Stomach (tissue), 9 donors: ENCODE results near the gene SLC27A4. TPM values are rescaled to one million over a fixed set of nuclear protein-coding genes. Genes with fewer than 3 reads are reported as not detected.

Source experiments
- DNase-seq, 2 donors: peaks; one replicate each; pipeline versions ENCODE4 v3.0.0 to v3.0.0-alpha.2; 2013 to 2019
- H3K27ac ChIP-seq, 5 donors: fragments of 200-600 bp in 4 of 5; sonication (generic) in 4 of 5; one replicate each; pipeline ENCODE4 v1.5.1; 2013 to 2019; ENCODE audit warnings: mild to moderate bottlenecking in 1 of 5, moderate library complexity in 1 of 5
- H3K27me3 ChIP-seq, 3 donors: fragments of 200-600 bp; sonication (generic); one replicate each; pipeline ENCODE4 v1.5.1; 2017 to 2019; ENCODE audit warnings: mixed run types in 1 of 3
- H3K36me3 ChIP-seq, 4 donors: fragments of 200-600 bp; sonication (generic); 1 replicate in 3 of 4; 2 replicates in 1 of 4; pipeline ENCODE4 v1.5.1; 2016 to 2019
- H3K4me1 ChIP-seq, 4 donors: fragments of 200-600 bp; sonication (generic); one replicate each; pipeline ENCODE4 v1.5.1; 2016 to 2019
- H3K4me3 ChIP-seq, 4 donors: fragments of 200-600 bp; sonication (generic) in 3 of 4; one replicate each; pipeline ENCODE4 v1.5.1; 2016 to 2019; ENCODE audit warnings: mild to moderate bottlenecking in 1 of 4
- H3K9me3 ChIP-seq, 4 donors: fragments of 200-600 bp; sonication (generic); one replicate each; pipeline ENCODE4 v1.5.1; 2016 to 2019
- CTCF ChIP-seq, 7 experiments: fragments of 450-650 bp in 4 of 7; fragments of 200-600 bp in 3 of 7; sonication (generic) in 3 of 7; IDR thresholded peaks; one replicate each; pipeline ENCODE4 v1.5.1; 2016 to 2019; ENCODE audit warnings: antibody characterized with exemption in 7 of 7, control low read depth in 2 of 7, mild to moderate bottlenecking in 1 of 7
- EP300 ChIP-seq: sonication (generic); formaldehyde crosslinking; IDR thresholded peaks from one replicate; pipeline ENCODE4 v1.6.1; 2017; ENCODE audit warnings: antibody characterized with exemption
- POLR2A ChIP-seq, 4 donors: fragments of 450-650 bp; IDR thresholded peaks; one replicate each; pipeline ENCODE4 v1.6.1; 2016; ENCODE audit warnings: antibody characterized with exemption in 4 of 4, control low read depth in 2 of 4, mild to moderate bottlenecking in 1 of 4, moderate library complexity in 1 of 4
- POLR2AphosphoS5 ChIP-seq, 3 donors: sonication (generic); formaldehyde crosslinking; IDR thresholded peaks; one replicate each; pipeline ENCODE4 v1.6.1; 2016; ENCODE audit warnings: antibody characterized with exemption in 3 of 3
- WGBS, 5 donors: extraction: QIAGEN DNeasy Blood & Tissue Kit in 3 of 5; methylation state at CpG; one replicate each; pipeline versions ENCODE4 v1.1.5 to v1.1.7; 2013 to 2018; 5-methylcytosine and 5-hydroxymethylcytosine counted together
- intact Hi-C: fragments of 100-400 bp; cut with DNase I; formaldehyde crosslinking; loops from one replicate; pipeline ENCODE4 v1.15.1; 2023; ENCODE audit warnings: low total_unique reads
- polyA plus RNA-seq, 3 donors: library from polyadenylated mRNA; stranded (reverse); fragments of 200-250 nt; gene quantifications; one replicate each; pipeline ENCODE4 v1.2.3, GENCODE V29; 2013
- total RNA-seq, 5 donors: library from RNA; depleted of rRNA; stranded (reverse); fragments of >200 nt; gene quantifications; one replicate each; pipeline versions ENCODE4 v1.1.0 to v1.2.3, GENCODE V29; 2014 to 2016
- donor health status: healthy with polysubstance abuse.
- donor health status: Bipolar disorder and iron deficiency.
- donor health status: healthy.

SLC27A4 gene
- total and polyA plus RNA-seq, 8 donors: 6.0 to 200 (median 21.2) TPM

- no peaks in the 10 kb centered on the region for H3K27me3 ChIP-seq
- intact Hi-C loops: loop anchor here (10.0 kb wide), 1 partner anchor 119 kb away; no protein-coding TSS in a partner anchor
- TF ChIP-seq POLR2AphosphoS5 (IDR thresholded peaks at IDR 0.05) (no peak), EP300 (no peak), POLR2A (IDR thresholded peaks at IDR 0.05) (no peak), CTCF (IDR thresholded peaks at IDR 0.05) (no peak)
- DNase-seq: no peak
- no peak overlapping the region for H3K4me3 ChIP-seq
- H3K36me3 ChIP-seq: peaks cover 9 to 68% (median 62%) of the 10 kb centered on the region in 4 donors
- H3K27ac ChIP-seq: no peak overlapping the region
- WGBS, 5 donors: 76 to 81% (median 76%) methylated on average over 5 of the region's 5 CpGs
- peaks cover 13 to 31% (median 24%) of the 10 kb centered on the region in 4 donors for H3K4me1 ChIP-seq
- H3K9me3 ChIP-seq: no peaks in the 10 kb centered on the region
Observed at GRCh38 chr9:128375865-128376264, 35.5 kb downstream of the SLC27A4 start.

- no peaks in the 10 kb centered on the region for H3K27me3 ChIP-seq
- peaks cover 0 to 13% (median 5%) of the 10 kb centered on the region in 4 donors for H3K4me1 ChIP-seq
- TF ChIP-seq EP300 (no peak), POLR2AphosphoS5 (IDR thresholded peaks at IDR 0.05) (no peak), POLR2A (IDR thresholded peaks at IDR 0.05) (no peak), CTCF (IDR thresholded peaks at IDR 0.05) (no peak)
- peaks cover 19 to 99% (median 96%) of the 10 kb centered on the region in 4 donors for H3K36me3 ChIP-seq
- 71 to 79% (median 76%) methylated on average over 6 of the region's 6 CpGs for WGBS, 5 donors
- no peak overlapping the region for H3K27ac ChIP-seq
- no peak for DNase-seq
- H3K9me3 ChIP-seq: no peaks in the 10 kb centered on the region
- H3K4me3 ChIP-seq: no peak overlapping the region
- intact Hi-C loops: no loop called here
Observed at GRCh38 chr9:128382261-128382660, 41.9 kb downstream of the SLC27A4 start.

GRCh38 chr9:128383007-128383753 is 42.9 kb downstream of the SLC27A4 start:
- Histone ChIP-seq H3K27ac (no peak overlapping the region), H3K9me3 (no peaks in the 10 kb centered on the region), H3K4me1 (peaks cover 0 to 13% (median 5%) of the 10 kb centered on the region in 4 donors), H3K36me3 (peaks cover 24 to 100% (median 99%) of the 10 kb centered on the region in 4 donors), H3K4me3 (no peak overlapping the region), H3K27me3 (no peaks in the 10 kb centered on the region)
- DNase-seq: no peak
- TF ChIP-seq POLR2A (IDR thresholded peaks at IDR 0.05) (no peak), POLR2AphosphoS5 (IDR thresholded peaks at IDR 0.05) (no peak), CTCF (IDR thresholded peaks at IDR 0.05) (no peak), EP300 (no peak)
- 79 to 91% (median 83%) methylated on average over 7 to 9 of the region's 9 CpGs for WGBS, 5 donors
- intact Hi-C loops: no loop called here

- Histone ChIP-seq H3K9me3 (no peaks in the 10 kb centered on the region), H3K27me3 (no peaks in the 10 kb centered on the region), H3K27ac (no peak overlapping the region), H3K36me3 (peaks cover 29 to 100% (median 99%) of the 10 kb centered on the region in 4 donors), H3K4me3 (no peak overlapping the region), H3K4me1 (peaks cover 0 to 13% (median 5%) of the 10 kb centered on the region in 4 donors)
- intact Hi-C loops: no loop called here
- 86 to 94% (median 91%) methylated on average over 3 to 8 of the region's 8 CpGs for WGBS, 5 donors
- TF ChIP-seq POLR2A (IDR thresholded peaks at IDR 0.05): no peak
- TF ChIP-seq EP300: no peak
- no peak for DNase-seq
Observed at GRCh38 chr9:128383791-128384190, 43.5 kb downstream of the SLC27A4 start.
